SK-N-SH (cell line): Measurements from ENCODE around the gene FZR1. TPM values are rescaled to one million over a fixed set of nuclear protein-coding genes. Genes with fewer than 3 reads are reported as not detected.

Experiments used
- CTCF ChIA-PET: fragments of 300-600, 350-600 bp; formaldehyde crosslinking; extraction: SDS; loops from one replicate; lab custom pipeline; 2021; lab: Yijun Ruan, JAX
- POLR2A ChIA-PET: fragments of 350-600 bp; sonication (Branson Sonifier 250); formaldehyde crosslinking; extraction: SDS; loops from one replicate; lab custom pipeline; 2020; ENCODE audit warnings: antibody characterized with exemption, inconsistent platforms; lab: Yijun Ruan, JAX
- DNase-seq: peaks from one replicate; pipeline ENCODE4 v3.0.0; 2012
- H2AFZ ChIP-seq: fragments of 200-600 bp; sonication (generic); 2 replicates; pipeline ENCODE4 v1.8.1; 2016; ENCODE audit warnings: antibody characterized with exemption, mild to moderate bottlenecking, low read depth
- H3F3A ChIP-seq: fragments of 200-600 bp; sonication (generic); replicated peaks from 2 replicates; pipeline ENCODE3; 2016; ENCODE audit warnings: antibody characterized with exemption, mild to moderate bottlenecking; ENCODE audit not compliant: insufficient read depth
- H3K27ac ChIP-seq, 2 experiments: fragments of 200-500 bp in 1 of 2; fragments of 200-600 bp in 1 of 2; sonication (Bioruptor generic) in 1 of 2; sonication (generic), shearing (Covaris generic) in 1 of 2; 2 replicates each; pipeline versions ENCODE4 v1.5.1 to v1.6.1; 2014 to 2016; ENCODE audit warnings: low read depth in 2 of 2, inconsistent platforms in 1 of 2, low read length in 1 of 2, mild to moderate bottlenecking in 1 of 2, mixed read lengths in 1 of 2
- H3K27me3 ChIP-seq: fragments of 200-600 bp; sonication (generic), shearing (Covaris generic); 2 replicates; pipeline ENCODE4 v1.6.1; 2016; ENCODE audit warnings: mixed run types; ENCODE audit not compliant: insufficient read depth
- H3K36me3 ChIP-seq, 2 experiments: fragments of 200-500 bp in 1 of 2; fragments of 200-600 bp in 1 of 2; sonication (Bioruptor generic) in 1 of 2; sonication (generic) in 1 of 2; replicated peaks in 1 of 2; 2 replicates each; pipeline versions ENCODE3 to v1.5.1; 2014 to 2016; ENCODE audit warnings: low read length in 1 of 2, mild to moderate bottlenecking in 1 of 2; ENCODE audit not compliant: insufficient read depth in 2 of 2, control insufficient read depth in 1 of 2
- H3K4me1 ChIP-seq, 2 experiments: fragments of 200-500 bp in 1 of 2; fragments of 200-600 bp in 1 of 2; sonication (Bioruptor generic) in 1 of 2; sonication (generic), shearing (Covaris generic) in 1 of 2; 2 replicates each; pipeline versions ENCODE4 v1.5.1 to v1.6.1; 2014 to 2016; ENCODE audit warnings: low read depth in 1 of 2, low read length in 1 of 2, mixed run types in 1 of 2; ENCODE audit not compliant: insufficient read depth in 2 of 2, control insufficient read depth in 1 of 2
- H3K4me2 ChIP-seq: fragments of 200-600 bp; sonication (generic), shearing (Covaris generic); 2 replicates; pipeline ENCODE4 v1.6.1; 2017; ENCODE audit warnings: mixed run types
- H3K4me3 ChIP-seq, 2 experiments: fragments of 200-500 bp in 1 of 2; fragments of 200-600 bp in 1 of 2; sonication (Bioruptor generic) in 1 of 2; sonication (generic), shearing (Covaris generic) in 1 of 2; 2 replicates each; pipeline versions ENCODE4 v1.5.1 to v1.8.1; 2014 to 2016; ENCODE audit warnings: low read depth in 2 of 2, inconsistent platforms in 1 of 2, low read length in 1 of 2, mild to moderate bottlenecking in 1 of 2, mixed read lengths in 1 of 2, moderate library complexity in 1 of 2
- H3K79me2 ChIP-seq: fragments of 200-600 bp; sonication (generic); 2 replicates; pipeline ENCODE4 v1.8.1; 2017; ENCODE audit warnings: mild to moderate bottlenecking; ENCODE audit not compliant: insufficient read depth
- H3K9ac ChIP-seq: fragments of 200-600 bp; sonication (generic); 2 replicates; pipeline ENCODE4 v1.6.1; 2017; ENCODE audit warnings: mixed run types
- H3K9me2 ChIP-seq: fragments of 200-600 bp; sonication (generic); 2 replicates; pipeline ENCODE4 v1.6.1; 2017; ENCODE audit warnings: mixed run types
- H3K9me3 ChIP-seq: fragments of 200-600 bp; sonication (generic); 2 replicates; pipeline ENCODE4 v1.6.1; 2017; ENCODE audit warnings: mixed run types, mild to moderate bottlenecking, moderate library complexity
- H4K20me1 ChIP-seq: fragments of 200-600 bp; sonication (generic); 2 replicates; pipeline ENCODE4 v1.6.1; 2017; ENCODE audit warnings: mild to moderate bottlenecking, mixed run types; ENCODE audit not compliant: insufficient read depth
- CHD2 ChIP-seq: fragments of 150-350 bp; IDR thresholded peaks from 2 replicates; pipeline ENCODE4 v1.6.1; 2018; ENCODE audit warnings: low read length; ENCODE audit not compliant: partially characterized antibody
- ELF1 ChIP-seq: IDR thresholded peaks from 2 replicates; pipeline ENCODE4 v1.4.0; 2012
- EZH2phosphoT487 ChIP-seq: fragments of 200-600 bp; sonication (generic); IDR thresholded peaks from 2 replicates; pipeline ENCODE4 v1.6.1; 2017; ENCODE audit warnings: low read depth, mixed run types, mild to moderate bottlenecking, antibody characterized with exemption, moderate library complexity, borderline replicate concordance
- FOSL2 ChIP-seq: IDR thresholded peaks from 2 replicates; pipeline ENCODE4 v1.4.0; 2012; ENCODE audit warnings: low read depth, mild to moderate bottlenecking, moderate library complexity, borderline replicate concordance
- FOXJ3 ChIP-seq: sonication (generic); formaldehyde crosslinking; IDR thresholded peaks from 2 replicates; pipeline ENCODE4 v1.5.1; 2020; ENCODE audit warnings: mild to moderate bottlenecking, missing genetic modification reagents
- FOXM1 ChIP-seq: IDR thresholded peaks from 2 replicates; pipeline ENCODE4 v1.4.0; 2012; ENCODE audit warnings: low read depth, mild to moderate bottlenecking
- GABPA ChIP-seq: IDR thresholded peaks from 2 replicates; pipeline ENCODE4 v1.4.0; 2012; ENCODE audit warnings: low read depth, mild to moderate bottlenecking
- JUND ChIP-seq: IDR thresholded peaks from 2 replicates; pipeline ENCODE4 v1.4.0; 2012
- MEF2A ChIP-seq: IDR thresholded peaks from 2 replicates; pipeline ENCODE4 v1.4.0; 2012; ENCODE audit warnings: low read depth, borderline replicate concordance
- MXI1 ChIP-seq: IDR thresholded peaks from 2 replicates; pipeline ENCODE4 v1.6.1; 2012; ENCODE audit warnings: mild to moderate bottlenecking, low read depth, low read length, improper control_type of control experiment
- NFIC ChIP-seq: IDR thresholded peaks from 2 replicates; pipeline ENCODE4 v1.4.0; 2012; ENCODE audit warnings: borderline replicate concordance
- PBX3 ChIP-seq: IDR thresholded peaks from 2 replicates; pipeline ENCODE4; 2012
- RAD21 ChIP-seq: IDR thresholded peaks from 2 replicates; pipeline ENCODE4 v1.6.1; 2012; ENCODE audit warnings: mild to moderate bottlenecking, low read length
- RFX5 ChIP-seq: IDR thresholded peaks from 2 replicates; pipeline ENCODE4 v1.6.1; 2012; ENCODE audit warnings: mild to moderate bottlenecking, improper control_type of control experiment, low read length
- SMC3 ChIP-seq: IDR thresholded peaks from 2 replicates; pipeline ENCODE4 v1.6.1; 2012; ENCODE audit warnings: low read depth, low read length, improper control_type of control experiment
- YY1 ChIP-seq: IDR thresholded peaks from 2 replicates; pipeline ENCODE4 v1.4.0; 2012; ENCODE audit warnings: low read depth, mild to moderate bottlenecking
- WGBS: methylation state at CpG from one replicate; pipeline ENCODE4 v1.1.6; 2017; ENCODE audit warnings: low lambda C conversion rate; 5-methylcytosine and 5-hydroxymethylcytosine counted together
- polyA plus RNA-seq, 3 experiments: library from polyadenylated mRNA; depleted of rRNA; stranded (reverse); fragments of >200 nt; gene quantifications; 2 replicates each; pipeline ENCODE4 v1.2.3, GENCODE V29; 2012
- TF ChIP-seq, protein P1 (sequence below): IDR thresholded peaks from 2 replicates; pipeline ENCODE4 v1.6.1; 2012; ENCODE audit warnings: mild to moderate bottlenecking, low read depth, low read length, moderate library complexity
- TF ChIP-seq, protein P2 (sequence below): fragments of 200-600 bp; sonication (generic); IDR thresholded peaks from 2 replicates; pipeline ENCODE4 v1.6.1; 2017; ENCODE audit warnings: antibody characterized with exemption, mild to moderate bottlenecking, moderate library complexity
- TF ChIP-seq, protein P3 (sequence below): IDR thresholded peaks from 2 replicates; pipeline ENCODE4 v1.4.0; 2012; ENCODE audit warnings: low read depth, borderline replicate concordance

FZR1 gene
- polyA plus RNA-seq, 1 of the 3 experiments (the other 2 are of a cell fraction), result 36.3 TPM

DNA sequence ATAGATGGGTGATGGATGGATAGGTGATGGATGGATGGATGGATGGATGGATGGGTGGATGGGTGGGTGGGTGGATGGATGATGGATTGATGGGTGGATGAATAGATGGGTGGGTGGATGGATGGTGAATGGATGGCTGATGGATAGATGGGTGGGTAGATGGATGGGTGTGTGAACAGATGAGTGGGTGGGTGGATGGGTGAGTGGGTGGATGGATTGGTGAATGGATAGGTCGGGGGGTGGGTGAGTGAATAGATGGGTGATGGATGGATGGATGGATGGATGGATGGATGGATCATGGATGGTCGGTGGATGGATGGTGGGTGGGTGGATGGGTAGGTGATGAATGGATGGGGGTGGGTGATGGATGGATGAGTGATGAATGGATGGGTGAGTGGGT is 29.3 kb upstream of the FZR1 start:
- ChIA-PET POLR2A (no interaction called here), CTCF (interaction anchor here (0.8 to 1.7 kb wide), 2 partner anchors 8 to 172 kb away, joined by 3 to 5 read pairs; no protein-coding TSS in a partner anchor)
- Histone ChIP-seq H3K79me2 (no peaks in the 10 kb centered on the region), H3K9me2 (no peaks in the 10 kb centered on the region), H3K9me3 (no peaks in the 10 kb centered on the region), H4K20me1 (no peaks in the 10 kb centered on the region), H3K9ac (no peak overlapping the region), H3K4me1 (no peaks in the 10 kb centered on the region; a peak in 1 of 4 replicates), H3K4me2 (no peak overlapping the region), H3K27ac (no peak overlapping the region), H3K36me3 (no peaks in the 10 kb centered on the region), H3K4me3 (no peak overlapping the region), H2AFZ (no peak overlapping the region), H3F3A (peaks cover 10% of the 10 kb centered on the region), H3K27me3 (no peaks in the 10 kb centered on the region; the same call in 1 of the 2 replicates)
- TF ChIP-seq MXI1 (no peak), CHD2 (no peak), MEF2A (no peak), ELF1 (no peak), GABPA (no peak), JUND (no peak), PBX3 (no peak), EZH2phosphoT487 (no peak), FOXJ3 (CRISPR knock-in tag) (no peak), FOXM1 (no peak), FOSL2 (no peak), NFIC (no peak), RAD21 (no peak), YY1 (no peak), SMC3 (no peak), RFX5 (no peak)
- TF ChIP-seq, protein P1, sequence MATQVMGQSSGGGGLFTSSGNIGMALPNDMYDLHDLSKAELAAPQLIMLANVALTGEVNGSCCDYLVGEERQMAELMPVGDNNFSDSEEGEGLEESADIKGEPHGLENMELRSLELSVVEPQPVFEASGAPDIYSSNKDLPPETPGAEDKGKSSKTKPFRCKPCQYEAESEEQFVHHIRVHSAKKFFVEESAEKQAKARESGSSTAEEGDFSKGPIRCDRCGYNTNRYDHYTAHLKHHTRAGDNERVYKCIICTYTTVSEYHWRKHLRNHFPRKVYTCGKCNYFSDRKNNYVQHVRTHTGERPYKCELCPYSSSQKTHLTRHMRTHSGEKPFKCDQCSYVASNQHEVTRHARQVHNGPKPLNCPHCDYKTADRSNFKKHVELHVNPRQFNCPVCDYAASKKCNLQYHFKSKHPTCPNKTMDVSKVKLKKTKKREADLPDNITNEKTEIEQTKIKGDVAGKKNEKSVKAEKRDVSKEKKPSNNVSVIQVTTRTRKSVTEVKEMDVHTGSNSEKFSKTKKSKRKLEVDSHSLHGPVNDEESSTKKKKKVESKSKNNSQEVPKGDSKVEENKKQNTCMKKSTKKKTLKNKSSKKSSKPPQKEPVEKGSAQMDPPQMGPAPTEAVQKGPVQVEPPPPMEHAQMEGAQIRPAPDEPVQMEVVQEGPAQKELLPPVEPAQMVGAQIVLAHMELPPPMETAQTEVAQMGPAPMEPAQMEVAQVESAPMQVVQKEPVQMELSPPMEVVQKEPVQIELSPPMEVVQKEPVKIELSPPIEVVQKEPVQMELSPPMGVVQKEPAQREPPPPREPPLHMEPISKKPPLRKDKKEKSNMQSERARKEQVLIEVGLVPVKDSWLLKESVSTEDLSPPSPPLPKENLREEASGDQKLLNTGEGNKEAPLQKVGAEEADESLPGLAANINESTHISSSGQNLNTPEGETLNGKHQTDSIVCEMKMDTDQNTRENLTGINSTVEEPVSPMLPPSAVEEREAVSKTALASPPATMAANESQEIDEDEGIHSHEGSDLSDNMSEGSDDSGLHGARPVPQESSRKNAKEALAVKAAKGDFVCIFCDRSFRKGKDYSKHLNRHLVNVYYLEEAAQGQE, result no peak
- TF ChIP-seq, protein P2, sequence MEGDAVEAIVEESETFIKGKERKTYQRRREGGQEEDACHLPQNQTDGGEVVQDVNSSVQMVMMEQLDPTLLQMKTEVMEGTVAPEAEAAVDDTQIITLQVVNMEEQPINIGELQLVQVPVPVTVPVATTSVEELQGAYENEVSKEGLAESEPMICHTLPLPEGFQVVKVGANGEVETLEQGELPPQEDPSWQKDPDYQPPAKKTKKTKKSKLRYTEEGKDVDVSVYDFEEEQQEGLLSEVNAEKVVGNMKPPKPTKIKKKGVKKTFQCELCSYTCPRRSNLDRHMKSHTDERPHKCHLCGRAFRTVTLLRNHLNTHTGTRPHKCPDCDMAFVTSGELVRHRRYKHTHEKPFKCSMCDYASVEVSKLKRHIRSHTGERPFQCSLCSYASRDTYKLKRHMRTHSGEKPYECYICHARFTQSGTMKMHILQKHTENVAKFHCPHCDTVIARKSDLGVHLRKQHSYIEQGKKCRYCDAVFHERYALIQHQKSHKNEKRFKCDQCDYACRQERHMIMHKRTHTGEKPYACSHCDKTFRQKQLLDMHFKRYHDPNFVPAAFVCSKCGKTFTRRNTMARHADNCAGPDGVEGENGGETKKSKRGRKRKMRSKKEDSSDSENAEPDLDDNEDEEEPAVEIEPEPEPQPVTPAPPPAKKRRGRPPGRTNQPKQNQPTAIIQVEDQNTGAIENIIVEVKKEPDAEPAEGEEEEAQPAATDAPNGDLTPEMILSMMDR, result no peak
- TF ChIP-seq, protein P3, sequence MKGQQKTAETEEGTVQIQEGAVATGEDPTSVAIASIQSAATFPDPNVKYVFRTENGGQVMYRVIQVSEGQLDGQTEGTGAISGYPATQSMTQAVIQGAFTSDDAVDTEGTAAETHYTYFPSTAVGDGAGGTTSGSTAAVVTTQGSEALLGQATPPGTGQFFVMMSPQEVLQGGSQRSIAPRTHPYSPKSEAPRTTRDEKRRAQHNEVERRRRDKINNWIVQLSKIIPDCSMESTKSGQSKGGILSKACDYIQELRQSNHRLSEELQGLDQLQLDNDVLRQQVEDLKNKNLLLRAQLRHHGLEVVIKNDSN, result no peak
- DNase-seq, result no peak
- 45% methylated on average over 2 of the region's 2 CpGs for WGBS
